Gastroesophageal sphincter (tissue), 4 donors: Measurements from ENCODE around the gene CCDC88C. TPM values are rescaled to one million over a fixed set of nuclear protein-coding genes. Genes with fewer than 3 reads are reported as not detected.

Source experiments
- ATAC-seq: fragments of 150-250 bp; one replicate; pipeline ENCODE4 v1.9.1; 2016; ENCODE audit warnings: mild to moderate bottlenecking, moderate library complexity
- H3K27ac ChIP-seq, 4 donors: fragments of 200-600 bp; sonication (generic) in 3 of 4; 1 replicate in 3 of 4; 2 replicates in 1 of 4; pipeline ENCODE4 v1.5.1; 2016 to 2019
- H3K27me3 ChIP-seq: fragments of 200-600 bp; sonication (generic); one replicate; pipeline ENCODE4 v1.5.1; 2019
- H3K36me3 ChIP-seq, 2 donors: fragments of 200-600 bp; sonication (generic); one replicate each; pipeline ENCODE4 v1.5.1; 2019; ENCODE audit warnings: control low read depth in 1 of 2
- H3K4me1 ChIP-seq, 3 donors: fragments of 200-600 bp; sonication (generic); 1 replicate in 2 of 3; 2 replicates in 1 of 3; pipeline ENCODE4 v1.5.1; 2016 to 2019; ENCODE audit warnings: control low read depth in 2 of 3
- H3K4me3 ChIP-seq, 2 donors: fragments of 200-600 bp; sonication (generic); one replicate each; pipeline ENCODE4 v1.5.1; 2019; ENCODE audit warnings: mild to moderate bottlenecking in 1 of 2, moderate library complexity in 1 of 2
- H3K9me3 ChIP-seq, 3 donors: fragments of 200-600 bp; sonication (generic); one replicate each; pipeline ENCODE4 v1.5.1; 2017 to 2019; ENCODE audit warnings: control low read depth in 2 of 3
- CTCF ChIP-seq, 4 experiments: fragments of 200-600 bp in 2 of 4; fragments of 450-650 bp in 2 of 4; sonication (generic) in 1 of 4; IDR thresholded peaks; one replicate each; pipeline ENCODE4 v1.5.1; 2017 to 2019; ENCODE audit warnings: antibody characterized with exemption in 4 of 4, mild to moderate bottlenecking in 2 of 4, moderate library complexity in 2 of 4
- EP300 ChIP-seq: sonication (generic); formaldehyde crosslinking; IDR thresholded peaks from one replicate; pipeline ENCODE4 v1.6.1; 2017; ENCODE audit warnings: antibody characterized with exemption, mild to moderate bottlenecking
- POLR2A ChIP-seq, 2 donors: fragments of 450-650 bp; IDR thresholded peaks; one replicate each; pipeline ENCODE4 v1.6.1; 2017; ENCODE audit warnings: antibody characterized with exemption in 2 of 2, mild to moderate bottlenecking in 2 of 2, moderate library complexity in 1 of 2
- POLR2AphosphoS5 ChIP-seq: sonication (generic); formaldehyde crosslinking; IDR thresholded peaks from one replicate; pipeline ENCODE4 v1.6.1; 2017; ENCODE audit warnings: antibody characterized with exemption
- WGBS, 2 donors: methylation state at CpG; one replicate each; pipeline ENCODE4 v1.1.5; 2018; ENCODE audit warnings: low coverage in 1 of 2; 5-methylcytosine and 5-hydroxymethylcytosine counted together
- total RNA-seq, 4 donors: library from RNA; depleted of rRNA; stranded (reverse); fragments of >200 nt; gene quantifications; one replicate each; pipeline ENCODE4 v1.1.0, GENCODE V29; 2016

The CCDC88C gene
- total RNA-seq, 4 donors from 2014 or later, result 2.0 to 10.1 (median 4.9) TPM

- Histone ChIP-seq H3K9me3 (no peaks in the 10 kb centered on the region), H3K4me3 (no peak overlapping the region), H3K36me3 (no peaks in the 10 kb centered on the region), H3K27ac (no peak overlapping the region), H3K27me3 (no peaks in the 10 kb centered on the region), H3K4me1 (no peaks in the 10 kb centered on the region)
- WGBS, 2 donors, result 70% methylated on average over 5 of the region's 5 CpGs
- no peak for ATAC-seq
- TF ChIP-seq POLR2AphosphoS5, result no peak
- TF ChIP-seq POLR2A (IDR thresholded peaks at IDR 0.05), result no peak
- no peak for TF ChIP-seq CTCF (IDR thresholded peaks at IDR 0.05)
- TF ChIP-seq EP300, result no peak
These were observed 73.5 kb downstream of the CCDC88C start for GRCh38 chr14:91344096-91344495.

GRCh38 chr14:91343051-91343450, 74.6 kb downstream of the CCDC88C start:
- H3K9me3 ChIP-seq, result no peaks in the 10 kb centered on the region
- no peak for TF ChIP-seq CTCF (IDR thresholded peaks at IDR 0.05)
- TF ChIP-seq EP300, result no peak
- TF ChIP-seq POLR2AphosphoS5, result no peak
- no peaks in the 10 kb centered on the region for H3K27me3 ChIP-seq
- no peak overlapping the region for H3K27ac ChIP-seq
- no peak overlapping the region for H3K4me3 ChIP-seq
- H3K36me3 ChIP-seq, result peaks cover 0 to 2% of the 10 kb centered on the region in 2 donors
- H3K4me1 ChIP-seq, result no peaks in the 10 kb centered on the region
- 91% methylated on average over 4 of the region's 11 CpGs; no CpG with 5 or more reads in 1 of the 2 donors for WGBS, 2 donors
- no peak for ATAC-seq

- TF ChIP-seq CTCF (IDR thresholded peaks at IDR 0.05) (no peak), POLR2A (IDR thresholded peaks at IDR 0.05) (no peak), POLR2AphosphoS5 (no peak), EP300 (no peak)
- Histone ChIP-seq H3K4me1 (no peaks in the 10 kb centered on the region), H3K27ac (no peak overlapping the region), H3K36me3 (peaks cover 0 to 9% of the 10 kb centered on the region in 2 donors), H3K27me3 (no peaks in the 10 kb centered on the region), H3K4me3 (no peak overlapping the region), H3K9me3 (no peaks in the 10 kb centered on the region)
- WGBS, 2 donors, result 77 to 95% methylated on average over 4 to 9 of the region's 12 CpGs
- ATAC-seq, result no peak
These were observed 75.3 kb downstream of the CCDC88C start for GRCh38 chr14:91342206-91342760.

GRCh38 chr14:91341751-91342154, 75.9 kb downstream of the CCDC88C start:
- no peaks in the 10 kb centered on the region for H3K9me3 ChIP-seq
- peaks cover 0 to 14% of the 10 kb centered on the region in 2 donors for H3K36me3 ChIP-seq
- TF ChIP-seq POLR2AphosphoS5 (no peak), EP300 (no peak), POLR2A (IDR thresholded peaks at IDR 0.05) (no peak), CTCF (IDR thresholded peaks at IDR 0.05) (no peak)
- no peak overlapping the region for H3K27ac ChIP-seq
- no peak overlapping the region for H3K4me3 ChIP-seq
- no peaks in the 10 kb centered on the region for H3K4me1 ChIP-seq
- WGBS, 2 donors, result 72 to 78% methylated on average over 6 to 7 of the region's 7 CpGs
- no peak for ATAC-seq
- no peaks in the 10 kb centered on the region for H3K27me3 ChIP-seq

- Histone ChIP-seq H3K4me1 (no peaks in the 10 kb centered on the region), H3K36me3 (peaks cover 0 to 18% of the 10 kb centered on the region in 2 donors), H3K4me3 (no peak overlapping the region), H3K27ac (no peak overlapping the region), H3K9me3 (no peaks in the 10 kb centered on the region), H3K27me3 (no peaks in the 10 kb centered on the region)
- WGBS, 2 donors, result no CpG with 5 or more reads among the region's 2 CpGs
- no peak for ATAC-seq
- TF ChIP-seq EP300, result no peak
- no peak for TF ChIP-seq POLR2A (IDR thresholded peaks at IDR 0.05)
- TF ChIP-seq CTCF (IDR thresholded peaks at IDR 0.05), result no peak
- TF ChIP-seq POLR2AphosphoS5, result no peak
These were observed 76.3 kb downstream of the CCDC88C start for GRCh38 chr14:91341334-91341733.
